Measurements from ENCODE around the gene SLC8A3. TPM values are rescaled to one million over a fixed set of nuclear protein-coding genes. Genes with fewer than 3 reads are reported as not detected.

Gene SLC8A3
- polyA plus RNA-seq, 3 donors = 0.25 to 0.74 (median 0.35) TPM

GRCh38 chr14:70181276-70181675, 7.5 kb downstream of the SLC8A3 start:
- DNase-seq = no peak

- no peak for DNase-seq
These were observed 8.0 kb downstream of the SLC8A3 start for GRCh38 chr14:70180718-70181117.

- no peak for DNase-seq
These were observed 11.5 kb downstream of the SLC8A3 start for GRCh38 chr14:70177081-70177800.

GRCh38 chr14:70173569-70173968, 15.2 kb downstream of the SLC8A3 start:
- no peak for DNase-seq

- DNase-seq = no peak
These were observed 17.0 kb downstream of the SLC8A3 start for GRCh38 chr14:70171726-70172125.

GRCh38 chr14:70170976-70171375, 17.8 kb downstream of the SLC8A3 start:
- no peak for DNase-seq

- DNase-seq = no peak
These were observed 20.3 kb downstream of the SLC8A3 start for GRCh38 chr14:70168406-70168805.

- no peak for DNase-seq
These were observed 22.1 kb downstream of the SLC8A3 start for GRCh38 chr14:70166530-70167203.

GRCh38 chr14:70162358-70162757, 26.4 kb downstream of the SLC8A3 start:
- no peak for DNase-seq

- peak; percentile 10 for DNase-seq
These were observed 32.2 kb downstream of the SLC8A3 start for GRCh38 chr14:70156592-70156991.

- peak; percentile 9 for DNase-seq
These were observed 36.0 kb downstream of the SLC8A3 start for GRCh38 chr14:70152704-70153103.

- no peak for DNase-seq
These were observed 36.7 kb downstream of the SLC8A3 start for GRCh38 chr14:70152081-70152480.

- DNase-seq = no peak
These were observed 39.1 kb downstream of the SLC8A3 start for GRCh38 chr14:70149596-70150165.

- no peak for DNase-seq
These were observed 39.7 kb downstream of the SLC8A3 start for GRCh38 chr14:70148911-70149595.

GRCh38 chr14:70148351-70148750, 40.4 kb downstream of the SLC8A3 start:
- DNase-seq = no peak

- no peak for DNase-seq
These were observed 44.7 kb downstream of the SLC8A3 start for GRCh38 chr14:70144046-70144445.

- DNase-seq = no peak
These were observed 45.4 kb downstream of the SLC8A3 start for GRCh38 chr14:70143306-70143705.

GRCh38 chr14:70140614-70141013, 48.1 kb downstream of the SLC8A3 start:
- DNase-seq = no peak

GRCh38 chr14:70139384-70139783, 49.4 kb downstream of the SLC8A3 start:
- no peak for DNase-seq

- DNase-seq = no peak
These were observed 51.0 kb downstream of the SLC8A3 start for GRCh38 chr14:70137788-70138187.

- DNase-seq = no peak
These were observed 55.3 kb downstream of the SLC8A3 start for GRCh38 chr14:70133461-70133860.

GRCh38 chr14:70130482-70130881, 58.3 kb downstream of the SLC8A3 start:
- peak; percentile 48 for DNase-seq

- DNase-seq = no peak
These were observed 61.6 kb downstream of the SLC8A3 start for GRCh38 chr14:70127186-70127585.

Data from renal pelvis (tissue), 4 donors.